Caco-2 (cell line): ENCODE results near the gene TOP3B. TPM values are rescaled to one million over a fixed set of nuclear protein-coding genes. Genes with fewer than 3 reads are reported as not detected.

Source experiments
- BruUV-seq: library from RNA; stranded (reverse); fragments of 400-500 nt; replicated peaks from 2 replicates; lab custom pipeline; 2021; lab: Mats Ljungman, UMichigan
- CTCF ChIA-PET: fragments of 300-600 bp; sonication (Branson Sonifier 250); formaldehyde crosslinking; loops from one replicate; lab custom pipeline; 2022; ENCODE audit warnings: antibody characterized with exemption; lab: Charles Lee
- POLR2A ChIA-PET: fragments of 300-600 bp; sonication (Branson Sonifier 250); formaldehyde crosslinking; loops from one replicate; lab custom pipeline; 2022; ENCODE audit warnings: antibody characterized with exemption; lab: Charles Lee
- DNase-seq, 2 experiments: peaks; one replicate each; pipeline versions ENCODE4 v3.0.0 to v3.0.0-alpha.2; 2020 to 2022
- H3K27me3 ChIP-seq: replicated peaks from 2 replicates; pipeline ENCODE4 v1.6.0; 2011; ENCODE audit warnings: low read length; ENCODE audit not compliant: control insufficient read depth, insufficient read depth
- H3K36me3 ChIP-seq: 2 replicates; pipeline ENCODE4 v1.5.1; 2011; ENCODE audit warnings: low read length; ENCODE audit not compliant: control insufficient read depth, insufficient read depth
- H3K4me1 ChIP-seq: fragments of 250-450 bp; sonication (Bioruptor Pico); 2 replicates; pipeline ENCODE4 v1.5.1; 2020; ENCODE audit warnings: mild to moderate bottlenecking
- H3K4me3 ChIP-seq: 2 replicates; pipeline ENCODE4 v1.5.1; 2011; ENCODE audit warnings: low read depth, mild to moderate bottlenecking, control low read depth, low read length
- H3K9me3 ChIP-seq: fragments of 250-450 bp; sonication (Bioruptor Pico); 2 replicates; pipeline ENCODE4 v1.5.1; 2020; ENCODE audit warnings: mild to moderate bottlenecking, moderate library complexity
- H3K27ac Mint-ChIP-seq: one replicate; pipeline ENCODE4 v1.8.0; 2022; ENCODE audit warnings: mixed read lengths; ENCODE audit not compliant: unreplicated experiment
- H3K27me3 Mint-ChIP-seq: one replicate; pipeline ENCODE4 v1.8.0; 2022; ENCODE audit warnings: mixed read lengths; ENCODE audit not compliant: insufficient read depth, unreplicated experiment
- H3K36me3 Mint-ChIP-seq: one replicate; pipeline ENCODE4 v1.8.0; 2022; ENCODE audit warnings: mild to moderate bottlenecking, mixed read lengths; ENCODE audit not compliant: insufficient read depth, unreplicated experiment
- H3K4me1 Mint-ChIP-seq: one replicate; pipeline ENCODE4 v1.8.0; 2022; ENCODE audit warnings: low read depth, mixed read lengths; ENCODE audit not compliant: unreplicated experiment
- H3K4me3 Mint-ChIP-seq: one replicate; pipeline ENCODE4 v1.8.0; 2022; ENCODE audit warnings: mild to moderate bottlenecking, moderate library complexity, mixed read lengths; ENCODE audit not compliant: unreplicated experiment
- H3K9me3 Mint-ChIP-seq: one replicate; pipeline ENCODE4 v1.8.0; 2022; ENCODE audit warnings: mixed read lengths; ENCODE audit not compliant: unreplicated experiment
- intact Hi-C: fragments of 100-400 bp; cut with micrococcal nuclease; formaldehyde crosslinking; loops from one replicate; pipeline ENCODE4 v1.10.0; 2022; ENCODE audit not compliant: unreplicated experiment
- total RNA-seq: library from RNA; stranded (reverse); gene quantifications from 2 replicates; pipeline ENCODE4 v1.2.3, GENCODE V29; 2022
- TF ChIP-seq, protein P1 (sequence below), 2 experiments: fragments of 200-600 bp in 1 of 2; IDR thresholded peaks; 1 replicate in 1 of 2; 2 replicates in 1 of 2; pipeline versions ENCODE4 v1.5.1 to v1.8.0; 2011 to 2022; ENCODE audit warnings: antibody characterized with exemption in 1 of 2, control low read depth in 1 of 2, inconsistent platforms in 1 of 2, low read depth in 1 of 2, low read length in 1 of 2, mild to moderate bottlenecking in 1 of 2, moderate library complexity in 1 of 2; ENCODE audit not compliant: insufficient read depth in 1 of 2, severe bottlenecking in 1 of 2, unreplicated experiment in 1 of 2

TOP3B gene
- total RNA-seq, 1 experiment from 2014 or later, result 63.7 TPM

GRCh38 chr22:21994881-21995444 is 12.4 kb upstream of the TOP3B start:
- Histone ChIP-seq H3K4me1 (no peaks in the 10 kb centered on the region), H3K9me3 (no peaks in the 10 kb centered on the region), H3K4me3 (no peak overlapping the region), H3K36me3 (no peaks in the 10 kb centered on the region), H3K27me3 (no peaks in the 10 kb centered on the region)
- H3K4me3 Mint-ChIP-seq, result no peak overlapping the region
- H3K27ac Mint-ChIP-seq, result no peak overlapping the region
- CTCF ChIA-PET, result no interaction called here
- TF ChIP-seq, protein P1, sequence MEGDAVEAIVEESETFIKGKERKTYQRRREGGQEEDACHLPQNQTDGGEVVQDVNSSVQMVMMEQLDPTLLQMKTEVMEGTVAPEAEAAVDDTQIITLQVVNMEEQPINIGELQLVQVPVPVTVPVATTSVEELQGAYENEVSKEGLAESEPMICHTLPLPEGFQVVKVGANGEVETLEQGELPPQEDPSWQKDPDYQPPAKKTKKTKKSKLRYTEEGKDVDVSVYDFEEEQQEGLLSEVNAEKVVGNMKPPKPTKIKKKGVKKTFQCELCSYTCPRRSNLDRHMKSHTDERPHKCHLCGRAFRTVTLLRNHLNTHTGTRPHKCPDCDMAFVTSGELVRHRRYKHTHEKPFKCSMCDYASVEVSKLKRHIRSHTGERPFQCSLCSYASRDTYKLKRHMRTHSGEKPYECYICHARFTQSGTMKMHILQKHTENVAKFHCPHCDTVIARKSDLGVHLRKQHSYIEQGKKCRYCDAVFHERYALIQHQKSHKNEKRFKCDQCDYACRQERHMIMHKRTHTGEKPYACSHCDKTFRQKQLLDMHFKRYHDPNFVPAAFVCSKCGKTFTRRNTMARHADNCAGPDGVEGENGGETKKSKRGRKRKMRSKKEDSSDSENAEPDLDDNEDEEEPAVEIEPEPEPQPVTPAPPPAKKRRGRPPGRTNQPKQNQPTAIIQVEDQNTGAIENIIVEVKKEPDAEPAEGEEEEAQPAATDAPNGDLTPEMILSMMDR (IDR thresholded peaks at IDR 0.05; ENCODE audit: insufficient read depth in 1 of 2, low read depth in 1 of 2, low read length in 1 of 2, severe bottlenecking in 1 of 2, unreplicated experiment in 1 of 2), result no peak
- no TSS peak for BruUV-seq
- intact Hi-C loops, result no loop called here
- no peaks in the 10 kb centered on the region for H3K4me1 Mint-ChIP-seq
- H3K27me3 Mint-ChIP-seq, result no peaks in the 10 kb centered on the region
- POLR2A ChIA-PET, result no interaction called here
- no peaks in the 10 kb centered on the region for H3K36me3 Mint-ChIP-seq
- no peak for DNase-seq
- H3K9me3 Mint-ChIP-seq, result no peaks in the 10 kb centered on the region

DNA sequence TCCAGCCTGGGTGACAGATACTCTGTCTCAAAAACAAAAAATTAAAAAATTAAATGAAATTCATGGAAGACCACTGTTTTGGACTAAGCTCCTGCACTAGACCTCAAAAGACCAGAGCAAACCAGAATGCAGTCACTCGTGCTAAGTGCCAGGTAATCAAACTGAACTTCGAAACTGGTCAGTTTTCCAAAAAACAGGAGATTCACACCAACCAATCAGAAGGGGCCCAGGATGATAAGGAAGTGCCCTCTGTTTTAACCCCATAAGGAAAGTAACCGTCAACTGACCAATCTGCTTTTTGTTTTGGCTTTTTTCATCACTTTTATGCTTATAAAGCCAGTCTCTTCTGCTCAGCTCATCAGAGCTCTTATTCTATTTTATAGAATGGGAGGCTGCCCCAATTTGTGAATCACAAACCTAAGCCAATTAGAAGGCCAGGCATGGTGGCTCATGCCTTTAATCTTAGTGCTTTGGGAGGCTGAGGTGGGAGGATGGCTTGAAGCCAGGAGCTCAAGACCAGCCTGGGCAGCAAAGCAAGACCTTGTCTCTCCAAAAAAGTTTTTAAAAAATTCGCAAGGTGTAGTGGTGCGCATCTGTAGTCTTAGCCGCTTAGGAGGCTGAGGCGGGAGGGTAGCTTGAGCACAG is 10.1 kb upstream of the TOP3B start:
- H3K27me3 Mint-ChIP-seq, result no peaks in the 10 kb centered on the region
- intact Hi-C loops, result no loop called here
- ChIA-PET CTCF (no interaction called here), POLR2A (no interaction called here)
- no peak overlapping the region for H3K4me3 ChIP-seq
- no peaks in the 10 kb centered on the region for H3K36me3 ChIP-seq
- no TSS peak for BruUV-seq
- no peaks in the 10 kb centered on the region for H3K9me3 Mint-ChIP-seq
- TF ChIP-seq, protein P1 (IDR thresholded peaks at IDR 0.05; ENCODE audit: insufficient read depth in 1 of 2, low read depth in 1 of 2, low read length in 1 of 2, severe bottlenecking in 1 of 2, unreplicated experiment in 1 of 2), result no peak
- H3K36me3 Mint-ChIP-seq, result no peaks in the 10 kb centered on the region
- H3K4me1 ChIP-seq, result no peaks in the 10 kb centered on the region
- H3K4me3 Mint-ChIP-seq, result no peak overlapping the region
- DNase-seq, result no peak
- H3K4me1 Mint-ChIP-seq, result no peaks in the 10 kb centered on the region
- H3K27me3 ChIP-seq, result no peaks in the 10 kb centered on the region
- no peak overlapping the region for H3K27ac Mint-ChIP-seq
- H3K9me3 ChIP-seq, result no peaks in the 10 kb centered on the region

DNA sequence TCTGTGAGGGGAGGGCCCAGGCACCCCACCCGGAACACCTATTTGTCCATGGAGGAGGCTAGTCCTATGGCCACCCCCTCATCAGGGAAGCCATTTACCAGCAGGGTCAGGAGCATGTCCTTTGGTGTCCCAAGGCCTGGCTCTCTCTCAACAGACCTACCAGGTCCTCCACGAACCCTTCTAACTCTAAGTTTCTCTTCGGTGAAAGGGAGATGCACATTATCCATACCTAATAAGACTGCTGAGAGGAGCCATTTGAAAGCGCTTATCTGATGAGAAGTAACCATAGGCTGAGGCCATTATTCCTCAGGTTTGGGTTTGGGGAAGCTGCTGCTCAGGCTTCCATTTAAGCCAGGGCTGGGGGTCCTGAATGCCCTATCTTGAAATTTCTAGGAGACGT is 9.2 kb upstream of the TOP3B start:
- Mint-ChIP-seq H3K4me1 (no peaks in the 10 kb centered on the region), H3K4me3 (no peak overlapping the region), H3K9me3 (no peaks in the 10 kb centered on the region), H3K27ac (no peak overlapping the region), H3K27me3 (no peaks in the 10 kb centered on the region), H3K36me3 (no peaks in the 10 kb centered on the region)
- BruUV-seq, result no TSS peak
- H3K4me3 ChIP-seq, result no peak overlapping the region
- DNase-seq, result no peak
- POLR2A ChIA-PET, result no interaction called here
- TF ChIP-seq, protein P1 (IDR thresholded peaks at IDR 0.05; ENCODE audit: insufficient read depth in 1 of 2, low read depth in 1 of 2, low read length in 1 of 2, severe bottlenecking in 1 of 2, unreplicated experiment in 1 of 2), result no peak
- no peaks in the 10 kb centered on the region for H3K36me3 ChIP-seq
- CTCF ChIA-PET, result no interaction called here
- H3K4me1 ChIP-seq, result no peaks in the 10 kb centered on the region
- no peaks in the 10 kb centered on the region for H3K27me3 ChIP-seq
- H3K9me3 ChIP-seq, result no peaks in the 10 kb centered on the region
- intact Hi-C loops, result no loop called here
